Right cardiac atrium (tissue), 5 donors: ENCODE data around the gene EEF1G. TPM values are rescaled to one million over a fixed set of nuclear protein-coding genes. Genes with fewer than 3 reads are reported as not detected.
A peak's percentile ranks its signal among the peaks of the same experiment; 100 is the strongest.

ENCODE experiments used
- ATAC-seq, 2 donors: fragments of 200-7000 bp; cut with Tn5 transposase; one replicate each; pipeline versions ENCODE4 v1.8.0 to v1.9.1; 2020; ENCODE audit warnings: moderate library complexity in 2 of 2, mild to moderate bottlenecking in 1 of 2
- DNase-seq, 3 donors: peaks; one replicate each; pipeline ENCODE4 v3.0.0-alpha.2; 2020
- H3K27ac ChIP-seq: one replicate; pipeline ENCODE4 v1.5.1; 2013; ENCODE audit warnings: mild to moderate bottlenecking, low read length, control low read depth, moderate library complexity
- H3K27me3 ChIP-seq: one replicate; pipeline ENCODE4 v1.6.1; 2013; ENCODE audit not compliant: control insufficient read depth, insufficient read depth
- H3K4me1 ChIP-seq: one replicate; pipeline ENCODE4 v1.6.1; 2013; ENCODE audit warnings: low read length; ENCODE audit not compliant: control insufficient read depth, insufficient read depth
- H3K4me3 ChIP-seq: one replicate; pipeline ENCODE4 v1.5.1; 2013; ENCODE audit warnings: low read length, control low read depth
- H3K9me3 ChIP-seq: one replicate; pipeline ENCODE4 v1.6.1; 2013; ENCODE audit warnings: low read length; ENCODE audit not compliant: control insufficient read depth
- WGBS: extraction: QIAGEN DNeasy Blood & Tissue Kit; methylation state at CpG from one replicate; pipeline ENCODE4 v1.1.7; 2013; 5-methylcytosine and 5-hydroxymethylcytosine counted together
- intact Hi-C, 4 donors: fragments of 100-400 bp; cut with DNase I; formaldehyde crosslinking; loops; one replicate each; pipeline versions ENCODE4 v1.11.0 to v1.14.0; 2022 to 2023
- polyA plus RNA-seq: library from polyadenylated mRNA; stranded (reverse); fragments of 200-250 nt; gene quantifications from one replicate; pipeline ENCODE4 v1.2.3, GENCODE V29; 2013
- total RNA-seq, 4 donors: library from RNA; stranded (reverse); fragmentation: NEBNext Ultra II Directional; extraction: Animal tissue kit (Norgen Biotek cat#: 25700); gene quantifications; one replicate each; pipeline ENCODE4 v1.2.1, GENCODE V29; 2021
- donor health status: healthy with polysubstance abuse.
- donor health status: DM: no; HTN: yes; CAD: no.
- donor health status: DM: no; HTN: no; CAD: no.
- donor health status: DM: no; HTN: yes; CAD: no; lungs with severe emphysema.
- donor health status: DM: yes; HTN: yes; CAD: no.

Gene EEF1G
- total and polyA plus RNA-seq, 5 donors: 770 to 1,060 (median 889) TPM

DNA sequence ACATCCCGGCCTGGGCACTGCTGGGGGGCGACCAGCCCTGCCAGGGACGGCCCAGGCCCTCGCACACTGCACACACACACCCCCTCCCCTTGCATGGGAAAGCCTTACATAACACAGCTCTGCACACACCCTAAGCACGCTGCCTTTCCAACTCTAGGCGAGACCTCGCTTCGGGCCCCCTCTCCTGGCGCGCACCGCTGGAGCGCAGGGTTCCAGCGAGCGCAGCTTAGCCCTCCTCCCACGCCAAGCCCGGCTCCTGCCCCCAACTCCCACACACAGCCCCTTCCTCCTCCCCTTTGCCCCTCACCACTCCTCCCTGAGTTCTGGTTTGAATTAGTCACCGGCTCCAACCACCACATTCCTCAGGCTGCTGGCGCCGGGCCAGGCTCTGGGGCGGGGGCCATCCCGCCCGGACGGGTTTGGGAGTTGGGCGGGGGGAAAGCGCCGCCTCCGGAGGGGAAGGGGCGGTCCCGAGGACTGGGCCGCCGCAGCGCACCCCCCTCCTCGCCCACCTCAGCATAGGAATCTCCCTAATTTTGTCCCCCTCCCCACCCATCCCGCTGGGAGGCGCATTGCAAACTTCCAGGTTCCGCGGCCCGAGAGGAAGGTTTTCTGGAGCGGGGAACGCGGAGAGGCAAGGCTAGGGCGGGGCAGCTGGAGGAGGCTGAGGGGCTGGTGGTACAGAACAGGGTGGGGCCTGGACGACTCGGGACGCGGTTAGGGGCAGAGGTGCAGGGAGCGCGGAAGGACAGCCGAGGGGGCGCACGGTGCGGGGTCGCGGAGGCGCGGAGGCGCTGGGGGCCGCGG, 28.1 kb downstream of the EEF1G start:
- intact Hi-C loops: loop anchor here in 3 of 4 donors (10.0 kb wide), 2 partner anchors 141 to 151 kb away; no protein-coding TSS in a partner anchor
- Histone ChIP-seq H3K27ac (peak overlapping the region; percentile 100), H3K9me3 (no peaks in the 10 kb centered on the region), H3K4me3 (peak overlapping the region; percentile 96), H3K4me1 (peaks cover 13% of the 10 kb centered on the region), H3K27me3 (no peaks in the 10 kb centered on the region)
- DNase-seq: peak; percentile 95 to 98 (median 98)
- under 1% methylated on average over 59 of the region's 59 CpGs for whole genome bisulfite sequencing
- ATAC-seq: peak; percentile 70

DNA sequence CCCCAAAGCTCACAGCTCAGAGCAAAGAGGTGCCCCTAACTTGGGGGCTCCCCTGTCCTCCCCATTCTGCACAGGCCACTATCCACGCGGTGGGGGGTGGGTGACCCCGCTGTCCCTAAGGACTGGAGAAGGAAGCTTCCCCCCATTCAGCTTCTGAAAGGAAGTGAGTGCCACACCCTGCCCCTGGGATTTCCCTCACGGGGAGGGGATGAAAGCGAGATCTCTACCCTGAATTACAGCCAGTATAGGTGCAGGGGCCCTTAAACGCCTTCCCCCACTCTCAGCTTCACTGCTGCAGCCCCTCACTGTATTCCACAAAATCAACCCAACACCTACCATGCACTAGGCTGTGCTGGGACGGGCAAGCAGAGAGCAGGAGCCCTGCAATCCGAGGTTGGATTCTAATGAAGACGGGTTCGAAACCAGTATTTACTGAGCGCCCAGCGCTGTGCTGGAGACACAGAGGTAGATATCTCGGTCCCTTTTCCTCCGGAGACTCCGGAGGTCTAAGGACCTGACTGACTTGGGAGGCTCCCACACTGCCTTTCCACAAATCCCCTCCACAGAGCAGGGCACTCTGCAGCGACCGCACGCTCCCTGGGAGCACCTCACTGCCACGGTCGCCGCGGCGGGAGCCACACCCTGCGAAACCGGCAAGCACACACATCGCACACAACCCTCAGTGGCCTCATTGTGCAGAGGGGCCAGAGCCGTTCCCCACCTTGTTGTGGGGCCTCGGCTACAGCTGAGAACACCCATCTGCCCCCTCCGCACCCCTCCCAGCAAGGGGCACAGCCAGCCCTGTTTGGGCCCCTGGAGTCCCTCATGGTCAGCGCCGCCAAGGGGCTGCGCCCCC, 28.9 kb downstream of the EEF1G start:
- ATAC-seq: peak in 1 of 2 donors; percentile 7
- Histone ChIP-seq H3K9me3 (no peaks in the 10 kb centered on the region), H3K4me3 (peak overlapping the region; percentile 96), H3K27me3 (no peaks in the 10 kb centered on the region), H3K4me1 (peaks cover 16% of the 10 kb centered on the region), H3K27ac (peak overlapping the region; percentile 100)
- peak; percentile 61 to 81 (median 81) for DNase-seq
- intact Hi-C loops: loop anchor here (5.0 to 10.0 kb wide), 5 partner anchors 38 to 150 kb away; no protein-coding TSS in a partner anchor
- WGBS: 2% methylated on average over 32 of the region's 32 CpGs

DNA sequence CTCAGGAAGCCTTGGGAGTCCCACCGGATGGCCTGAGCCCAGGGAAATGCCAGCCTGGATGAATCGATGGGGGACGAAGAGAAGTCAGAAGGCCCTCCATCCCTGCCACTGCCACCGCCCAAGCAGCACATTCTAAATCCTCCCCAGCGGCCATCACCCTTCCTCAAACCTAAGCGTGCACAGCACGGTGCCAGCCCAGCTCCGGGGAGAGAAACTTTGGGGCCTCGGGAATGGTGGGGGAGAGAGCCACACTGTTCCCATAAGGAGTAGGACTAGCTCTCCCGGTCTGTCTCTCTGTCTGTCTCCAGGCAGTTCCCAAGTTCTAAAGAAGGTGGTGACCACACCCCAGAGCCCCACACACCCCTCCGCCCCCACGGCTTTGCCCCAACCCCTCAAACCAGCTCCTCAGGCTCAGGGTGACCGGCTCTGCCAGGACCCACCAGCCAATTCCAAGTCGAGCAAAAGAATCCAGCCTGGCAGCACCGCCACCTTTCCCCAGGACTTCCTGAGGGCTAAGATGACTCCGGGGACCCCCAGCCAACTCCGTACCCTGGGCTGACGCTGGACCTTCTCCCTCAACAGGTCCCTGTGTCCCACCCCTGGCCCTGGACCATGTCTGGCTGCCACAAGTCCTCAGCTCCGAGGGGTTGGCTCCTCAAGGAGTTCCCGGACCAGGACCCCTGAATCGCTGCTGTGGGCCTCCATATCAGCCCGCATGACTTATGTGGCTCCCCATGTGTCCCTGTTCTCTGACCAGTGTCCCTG, 29.8 kb downstream of the EEF1G start:
- no peak for ATAC-seq
- no peaks in the 10 kb centered on the region for H3K27me3 ChIP-seq
- peak; percentile 36 to 72 (median 71) for DNase-seq

DNA sequence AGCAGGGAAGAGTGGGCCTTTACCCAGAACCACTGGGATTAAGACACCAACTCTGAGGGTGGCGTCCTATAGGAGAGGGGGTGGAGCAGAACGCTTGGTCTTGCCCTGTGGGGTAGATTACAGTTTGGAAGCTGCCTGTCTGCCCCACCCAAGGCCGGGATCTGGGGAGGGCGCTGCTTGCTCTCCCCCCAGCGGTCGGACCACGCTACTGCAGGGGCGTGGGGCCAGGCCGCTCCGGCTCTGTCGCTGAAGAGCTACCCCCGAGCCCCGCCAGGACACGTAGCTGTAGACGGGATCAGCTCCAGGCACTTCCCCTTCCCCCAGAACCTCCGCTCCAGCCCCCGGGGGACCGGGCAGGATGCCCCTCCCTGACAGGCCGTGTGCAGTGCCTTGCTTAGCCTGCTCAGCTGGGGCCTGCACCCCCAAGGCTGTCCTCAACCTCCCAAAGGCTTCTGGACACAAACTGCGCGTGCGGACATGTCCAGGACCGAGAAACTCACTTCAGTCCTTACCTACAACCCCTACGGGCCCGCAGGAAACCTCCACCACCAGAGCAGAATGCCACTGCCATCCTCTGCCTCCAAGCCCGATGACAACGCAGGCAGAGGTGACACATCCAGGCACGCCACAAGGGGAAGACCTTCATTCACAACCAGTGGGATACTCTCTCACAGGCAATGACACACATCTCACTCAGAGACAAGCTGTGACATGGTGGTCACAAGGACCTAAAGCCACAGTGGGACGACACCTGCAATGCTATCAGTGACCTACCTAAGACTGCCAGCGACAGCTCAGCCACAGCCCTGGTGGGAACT, 30.7 kb downstream of the EEF1G start:
- Histone ChIP-seq H3K4me1 (peaks cover 30% of the 10 kb centered on the region), H3K9me3 (no peaks in the 10 kb centered on the region), H3K27me3 (no peaks in the 10 kb centered on the region), H3K27ac (peak overlapping the region; percentile 87), H3K4me3 (peak overlapping the region; percentile 96)
- intact Hi-C loops: loop anchor here (5.0 to 10.0 kb wide), 5 partner anchors 36 to 148 kb away; no protein-coding TSS in a partner anchor
- peak; percentile 86 to 96 (median 95) for DNase-seq
- peak; percentile 42 to 50 for ATAC-seq
- WGBS: 3% methylated on average over 30 of the region's 30 CpGs

More for the DNA sequence above, 29.8 kb downstream of the EEF1G start:
- WGBS: 18% methylated on average over 22 of the region's 22 CpGs
- Histone ChIP-seq H3K4me3 (peak overlapping the region; percentile 96), H3K9me3 (no peaks in the 10 kb centered on the region), H3K4me1 (peaks cover 25% of the 10 kb centered on the region), H3K27ac (peak overlapping the region; percentile 100)
- intact Hi-C loops: loop anchor here (5.0 to 10.0 kb wide), 5 partner anchors 37 to 149 kb away; no protein-coding TSS in a partner anchor

DNA sequence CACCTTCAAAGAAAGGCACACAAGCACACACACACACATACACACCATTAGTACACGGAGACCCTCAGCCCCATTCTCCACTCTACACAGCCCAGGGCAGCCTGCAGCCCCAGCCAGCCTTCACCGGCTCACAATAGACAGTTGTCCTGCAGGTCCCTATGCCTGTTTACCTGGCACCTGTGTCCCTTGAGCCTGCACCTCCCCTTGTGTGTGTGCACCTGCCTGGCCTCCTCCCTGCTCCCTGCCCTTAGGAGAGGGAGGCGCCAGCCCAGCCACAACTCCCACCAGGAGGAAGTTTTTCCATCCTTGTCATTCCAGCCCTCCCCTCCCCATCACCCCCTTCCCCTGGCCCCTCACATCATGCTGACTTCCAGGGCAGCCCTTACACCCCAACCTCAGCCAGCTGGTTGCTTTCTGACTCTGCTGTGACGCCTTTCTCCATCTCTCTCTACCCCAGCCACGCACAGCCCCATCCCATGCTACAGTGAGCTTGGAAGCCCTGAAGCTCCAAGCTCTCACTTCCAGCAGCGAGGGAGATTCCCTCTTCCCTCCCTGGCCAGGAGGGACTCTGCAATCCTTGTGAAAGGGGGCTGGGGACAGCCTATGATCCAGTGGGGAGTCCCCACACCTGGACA, 31.5 kb downstream of the EEF1G start:
- ATAC-seq (no peak), DNase-seq (peak in 2 of 3 donors; percentile 39 to 58)
- peak overlapping the region; percentile 25 for H3K4me3 ChIP-seq
- peaks cover 34% of the 10 kb centered on the region for H3K4me1 ChIP-seq
- WGBS: 35% methylated on average over 6 of the region's 6 CpGs
- peak overlapping the region; percentile 87 for H3K27ac ChIP-seq
- H3K9me3 ChIP-seq: no peaks in the 10 kb centered on the region
- H3K27me3 ChIP-seq: no peaks in the 10 kb centered on the region
- intact Hi-C loops: loop anchor here (5.0 to 10.0 kb wide), 5 partner anchors 35 to 147 kb away; no protein-coding TSS in a partner anchor

DNA sequence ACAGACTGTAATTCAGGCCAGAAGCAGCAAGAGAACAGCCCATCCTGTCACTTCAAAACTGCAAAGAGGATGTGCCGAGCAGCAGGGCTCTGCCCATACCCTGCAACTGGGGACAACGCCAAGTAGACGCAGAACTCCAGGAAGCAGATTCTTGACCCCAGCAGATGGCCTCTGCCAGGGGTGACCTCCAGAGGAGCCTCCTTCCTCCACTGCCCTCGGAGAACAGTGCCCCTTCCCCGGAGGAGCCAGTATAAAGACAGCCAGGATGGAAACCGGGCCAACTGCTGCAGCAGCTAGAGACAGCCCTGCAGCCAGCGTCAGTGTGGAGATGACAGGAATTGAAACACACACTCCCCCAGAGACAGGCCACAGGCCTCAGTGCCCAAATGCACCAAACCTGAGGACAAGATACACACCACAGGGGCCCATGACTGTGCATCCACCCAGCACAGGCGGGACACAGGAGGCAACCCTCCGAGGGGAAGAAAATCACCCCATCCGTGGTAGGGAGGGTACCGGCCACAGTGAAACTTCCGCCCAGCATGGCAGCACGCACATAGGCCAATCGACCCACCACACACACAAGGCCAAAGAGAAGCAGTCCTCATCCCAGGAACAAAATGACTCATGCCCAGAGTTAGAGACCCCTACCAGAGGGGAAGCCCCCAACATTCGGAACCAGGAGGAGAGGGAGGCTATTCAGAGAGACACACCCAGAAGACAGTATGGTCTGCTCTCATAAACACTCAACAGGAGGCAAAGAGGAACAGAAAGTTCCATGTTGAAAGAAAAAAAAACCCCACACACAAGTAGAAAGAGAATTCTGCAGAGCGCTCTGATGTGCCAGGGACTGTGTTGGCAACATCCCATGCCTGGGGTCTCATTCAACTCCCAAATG, 32.6 kb downstream of the EEF1G start:
- DNase-seq (peak; percentile 46 to 81 (median 80)), ATAC-seq (peak in 1 of 2 donors; percentile 0)
- peak overlapping the region; percentile 14 for H3K4me3 ChIP-seq
- H3K9me3 ChIP-seq: no peaks in the 10 kb centered on the region
- WGBS: 15% methylated on average over 16 of the region's 16 CpGs
- H3K4me1 ChIP-seq: peaks cover 39% of the 10 kb centered on the region
- no peaks in the 10 kb centered on the region for H3K27me3 ChIP-seq
- peak overlapping the region; percentile 87 for H3K27ac ChIP-seq
- intact Hi-C loops: loop anchor here (5.0 to 10.0 kb wide), 5 partner anchors 34 to 146 kb away; no protein-coding TSS in a partner anchor

DNA sequence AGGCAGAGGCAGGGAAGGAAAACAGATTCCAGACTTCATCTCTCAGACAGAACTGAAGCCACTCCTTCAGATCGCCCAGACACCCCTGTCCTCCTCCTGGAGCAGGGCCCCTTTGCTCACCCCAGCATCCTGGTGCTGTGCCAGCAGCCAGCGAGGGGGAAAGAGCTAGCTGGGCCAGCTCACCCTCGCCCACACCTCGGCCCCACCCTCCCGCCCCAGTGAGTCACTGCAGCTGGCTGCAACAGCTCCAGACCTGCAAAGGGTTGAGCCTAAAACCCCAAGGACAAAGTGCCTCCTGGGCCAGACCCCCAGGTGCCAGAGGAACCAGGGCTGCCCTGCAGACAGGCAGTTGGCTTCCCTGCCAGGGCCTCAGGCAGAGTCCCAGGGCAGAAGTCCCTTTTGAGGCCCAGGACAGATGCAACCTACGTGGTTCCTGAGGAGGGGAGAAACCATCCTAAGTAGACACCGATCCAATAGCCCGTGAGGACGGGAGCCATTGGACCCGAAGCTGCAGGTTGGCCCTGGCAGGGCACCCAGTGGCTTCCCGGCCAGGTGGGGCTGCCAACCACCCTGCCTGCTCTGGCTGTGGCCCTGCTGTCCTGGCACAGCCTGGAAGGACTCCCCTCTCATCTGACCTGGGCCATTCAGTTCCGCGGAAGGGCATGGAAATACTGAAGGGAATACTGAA, 34.3 kb downstream of the EEF1G start:
- H3K27ac ChIP-seq: peak overlapping the region; percentile 86
- no peak overlapping the region for H3K4me3 ChIP-seq
- no peaks in the 10 kb centered on the region for H3K9me3 ChIP-seq
- peaks cover 40% of the 10 kb centered on the region for H3K4me1 ChIP-seq
- peak; percentile 4 to 43 for ATAC-seq
- H3K27me3 ChIP-seq: no peaks in the 10 kb centered on the region
- WGBS: 19% methylated on average over 13 of the region's 13 CpGs
- DNase-seq: peak; percentile 85 to 90 (median 86)
- intact Hi-C loops: loop anchor here in 1 of 4 donors (10.0 kb wide), 1 partner anchor 105 kb away; no protein-coding TSS in a partner anchor

DNA sequence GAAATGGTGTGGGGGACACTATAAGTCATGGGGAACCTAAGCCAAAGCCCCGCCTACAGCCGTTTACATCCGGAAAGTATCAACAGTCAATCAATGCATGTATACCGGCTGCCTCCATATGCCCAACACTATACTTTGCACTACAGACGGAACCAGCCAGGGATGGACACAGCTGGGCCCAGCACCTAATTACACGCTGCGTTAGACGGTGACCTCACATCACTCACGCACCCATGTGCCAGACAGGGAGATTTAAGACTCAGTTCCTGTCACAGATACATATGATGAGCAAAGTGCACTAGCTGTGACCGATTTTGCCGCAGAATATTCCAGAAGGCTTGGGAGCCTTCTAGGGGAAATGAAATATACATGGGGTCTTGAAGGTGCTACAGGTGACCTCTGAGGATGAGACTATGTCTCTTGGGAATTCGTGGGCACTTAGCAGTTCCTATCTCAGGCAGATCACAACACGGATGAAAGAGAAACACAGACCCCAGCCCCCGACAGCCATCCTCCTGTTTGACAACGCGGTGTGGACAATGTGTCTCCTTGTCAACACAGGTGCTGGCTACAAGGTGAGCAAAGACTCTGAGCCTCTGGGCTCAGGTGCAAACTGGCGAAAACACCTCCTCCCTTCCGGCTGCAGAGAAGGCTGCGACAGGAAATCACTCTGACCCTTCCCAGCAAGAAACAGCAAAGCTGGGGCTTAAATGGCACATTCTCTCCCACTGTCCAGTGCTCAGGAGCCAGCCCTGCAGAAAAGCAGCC, 35.0 kb downstream of the EEF1G start:
- H3K27ac ChIP-seq: peak overlapping the region; percentile 70
- H3K9me3 ChIP-seq: no peaks in the 10 kb centered on the region
- H3K4me1 ChIP-seq: peaks cover 40% of the 10 kb centered on the region
- no peak for ATAC-seq
- no peak overlapping the region for H3K4me3 ChIP-seq
- no peak for DNase-seq
- intact Hi-C loops: loop anchor here in 1 of 4 donors (10.0 kb wide), 1 partner anchor 104 kb away; no protein-coding TSS in a partner anchor
- H3K27me3 ChIP-seq: no peaks in the 10 kb centered on the region
- 57% methylated on average over 19 of the region's 19 CpGs for WGBS
